Fibroblast of lung (primary cell): Measurements from ENCODE around the gene BZW2. TPM values are rescaled to one million over a fixed set of nuclear protein-coding genes. Genes with fewer than 3 reads are reported as not detected.

Experiments used
- DNase-seq, 2 donors: peaks; one replicate each; pipeline versions ENCODE4 v3.0.0 to v3.0.0-alpha.2; 2010; ENCODE audit warnings: low read depth in 2 of 2
- H2AFZ ChIP-seq: 2 replicates; pipeline ENCODE4 v1.5.1; 2012; ENCODE audit warnings: low read length, control low read depth, inconsistent platforms
- H3K27ac ChIP-seq: 2 replicates; pipeline ENCODE4 v1.5.1; 2011; ENCODE audit warnings: low read length, control low read depth; ENCODE audit not compliant: insufficient read depth
- H3K27me3 ChIP-seq: 2 replicates; pipeline ENCODE4 v1.5.1; 2011; ENCODE audit warnings: mild to moderate bottlenecking, low read length; ENCODE audit not compliant: control insufficient read depth, insufficient read depth
- H3K36me3 ChIP-seq: 2 replicates; pipeline ENCODE4 v1.5.1; 2011; ENCODE audit warnings: low read length; ENCODE audit not compliant: control insufficient read depth, insufficient read depth
- H3K4me1 ChIP-seq: 2 replicates; pipeline ENCODE4 v1.5.1; 2011; ENCODE audit warnings: low read length; ENCODE audit not compliant: control insufficient read depth, insufficient read depth; ENCODE audit errors: extremely low read depth
- H3K4me2 ChIP-seq: 2 replicates; pipeline ENCODE4 v1.5.1; 2011; ENCODE audit warnings: low read length, control low read depth; ENCODE audit not compliant: insufficient read depth; ENCODE audit errors: extremely low read depth
- H3K4me3 ChIP-seq, 4 experiments: fragments of 200-600 bp in 1 of 4; sonication (generic) in 1 of 4; replicated peaks in 1 of 4; 2 replicates each; pipeline ENCODE4 v1.5.1; 2011 to 2016; ENCODE audit warnings: low read length in 4 of 4, low read depth in 3 of 4, mild to moderate bottlenecking in 3 of 4, control low read depth in 2 of 4, inconsistent platforms in 1 of 4, mixed read lengths in 1 of 4; ENCODE audit not compliant: insufficient read depth in 1 of 4; ENCODE audit errors: control extremely low read depth in 1 of 4
- H3K79me2 ChIP-seq: 2 replicates; pipeline ENCODE4 v1.5.1; 2012; ENCODE audit warnings: mild to moderate bottlenecking, low read length, inconsistent platforms; ENCODE audit not compliant: control insufficient read depth, insufficient read depth
- H3K9ac ChIP-seq: 2 replicates; pipeline ENCODE4 v1.5.1; 2011; ENCODE audit warnings: mild to moderate bottlenecking, low read length, control low read depth; ENCODE audit not compliant: insufficient read depth
- H3K9me3 ChIP-seq: 2 replicates; pipeline ENCODE4 v1.5.1; 2012; ENCODE audit warnings: low read depth, low read length; ENCODE audit not compliant: control insufficient read depth, insufficient read depth
- H4K20me1 ChIP-seq: 2 replicates; pipeline ENCODE4 v1.5.1; 2011; ENCODE audit warnings: low read length; ENCODE audit not compliant: control insufficient read depth, insufficient read depth; ENCODE audit errors: extremely low read depth
- CTCF ChIP-seq, 2 donors: IDR thresholded peaks in 1 of 2; conservative IDR thresholded peaks in 1 of 2; 1 replicate in 1 of 2; 2 replicates in 1 of 2; pipeline ENCODE4 v1.5.1; 2011 to 2012; ENCODE audit warnings: low read length in 2 of 2, control low read depth in 1 of 2, inconsistent platforms in 1 of 2, low read depth in 1 of 2, mild to moderate bottlenecking in 1 of 2
- EZH2 ChIP-seq: IDR thresholded peaks from 2 replicates; pipeline ENCODE4 v1.5.1; 2012; ENCODE audit warnings: low read length, control low read depth, mild to moderate bottlenecking; ENCODE audit errors: missing control alignments
- polyA plus RNA-seq, 2 donors: library from polyadenylated mRNA; depleted of rRNA in 1 of 2; stranded (reverse) in 1 of 2; unstranded in 1 of 2; fragments of >200 nt; gene quantifications; 2 replicates each; pipeline ENCODE4 v1.2.1, GENCODE V29; 2011 to 2012; ENCODE audit warnings: missing spikeins in 1 of 2
- total RNA-seq: library from RNA; depleted of rRNA; stranded (reverse); fragments of >200 nt; gene quantifications from 2 replicates; pipeline ENCODE4 v1.2.1, GENCODE V29; 2014

The BZW2 gene
- total and polyA plus RNA-seq, 2 donors (not counting 1 experiment from before 2014, with no cell fraction given) = 43.3 to 88.8 TPM

- peak; percentile 68 to 72 for DNase-seq
- no peak overlapping the region for H3K4me3 ChIP-seq
- no peaks in the 10 kb centered on the region for H3K79me2 ChIP-seq
- no peaks in the 10 kb centered on the region for H3K4me1 ChIP-seq
- H3K27ac ChIP-seq = no peak overlapping the region
- H3K36me3 ChIP-seq = peaks cover 5% of the 10 kb centered on the region
- TF ChIP-seq CTCF (conservative IDR thresholded peaks at IDR 0.05 in 1 of 2, IDR thresholded peaks at IDR 0.05 in 1 of 2; ENCODE audit: low read depth in 1 of 2, low read length in 2 of 2) (peak; percentile 35 to 55), EZH2 (no peak)
- no peak overlapping the region for H3K4me2 ChIP-seq
- H3K9me3 ChIP-seq = no peaks in the 10 kb centered on the region
- no peak overlapping the region for H3K9ac ChIP-seq
- no peak overlapping the region for H2AFZ ChIP-seq
- H3K27me3 ChIP-seq = no peaks in the 10 kb centered on the region
- H4K20me1 ChIP-seq = no peaks in the 10 kb centered on the region
Measured at GRCh38 chr7:16695621-16696237, 49.7 kb downstream of the BZW2 start.

DNA sequence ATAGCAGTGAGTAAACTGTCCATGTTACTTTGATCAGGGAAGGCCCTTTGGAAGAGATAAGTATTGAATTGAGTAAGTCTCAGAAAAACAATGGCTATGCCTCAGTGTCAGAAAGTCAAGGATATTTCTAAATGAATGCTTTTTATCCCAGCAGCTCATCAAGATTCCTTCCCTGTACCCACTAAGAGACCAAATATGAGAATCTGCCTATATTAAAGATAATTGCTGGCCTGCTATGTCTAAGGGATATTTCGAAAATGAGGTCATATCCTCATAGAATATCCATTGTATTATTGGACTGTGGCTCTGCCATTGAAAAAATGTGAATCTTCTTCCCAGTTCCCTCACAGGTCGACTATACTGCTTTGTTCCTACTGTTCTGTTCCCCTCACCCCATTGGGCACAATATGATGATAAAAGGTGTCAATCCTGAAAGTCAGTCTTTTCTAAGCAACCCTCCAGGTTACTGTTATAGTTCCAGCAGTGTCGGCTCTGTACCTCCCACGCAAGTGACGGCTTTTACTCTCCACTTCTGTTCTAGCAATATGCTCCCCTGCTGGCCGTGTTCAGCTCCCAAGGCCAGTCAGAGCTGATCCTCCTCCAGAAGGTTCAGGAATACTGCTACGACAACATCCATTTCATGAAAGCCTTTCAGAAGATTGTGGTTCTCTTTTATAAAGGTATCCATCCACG is 51.7 kb downstream of the BZW2 start:
- no peaks in the 10 kb centered on the region for H3K27me3 ChIP-seq
- no peaks in the 10 kb centered on the region for H3K79me2 ChIP-seq
- H3K36me3 ChIP-seq = peaks cover 5% of the 10 kb centered on the region
- peak in 1 of 2 donors; percentile 79 for DNase-seq
- no peaks in the 10 kb centered on the region for H3K9me3 ChIP-seq
- H4K20me1 ChIP-seq = no peaks in the 10 kb centered on the region
- H3K9ac ChIP-seq = no peak overlapping the region
- no peak overlapping the region for H3K4me3 ChIP-seq
- H3K4me1 ChIP-seq = no peaks in the 10 kb centered on the region
- H3K4me2 ChIP-seq = no peak overlapping the region
- no peak overlapping the region for H3K27ac ChIP-seq
- H2AFZ ChIP-seq = no peak overlapping the region
- TF ChIP-seq EZH2 (no peak), CTCF (conservative IDR thresholded peaks at IDR 0.05 in 1 of 2, IDR thresholded peaks at IDR 0.05 in 1 of 2; ENCODE audit: low read depth in 1 of 2, low read length in 2 of 2) (no peak)

- H3K4me3 ChIP-seq = no peak overlapping the region
- no peak overlapping the region for H2AFZ ChIP-seq
- H3K4me1 ChIP-seq = no peaks in the 10 kb centered on the region
- H3K9ac ChIP-seq = no peak overlapping the region
- H4K20me1 ChIP-seq = no peaks in the 10 kb centered on the region
- no peak for DNase-seq
- TF ChIP-seq CTCF (conservative IDR thresholded peaks at IDR 0.05 in 1 of 2, IDR thresholded peaks at IDR 0.05 in 1 of 2; ENCODE audit: low read depth in 1 of 2, low read length in 2 of 2) (no peak), EZH2 (no peak)
- H3K9me3 ChIP-seq = no peaks in the 10 kb centered on the region
- peaks cover 5% of the 10 kb centered on the region for H3K36me3 ChIP-seq
- no peaks in the 10 kb centered on the region for H3K27me3 ChIP-seq
- no peak overlapping the region for H3K27ac ChIP-seq
- H3K4me2 ChIP-seq = no peak overlapping the region
- no peaks in the 10 kb centered on the region for H3K79me2 ChIP-seq
Measured at GRCh38 chr7:16698200-16698905, 52.4 kb downstream of the BZW2 start.
